Kasumi-1 (cell line): ENCODE measurements around the gene DMD.

Source experiments
- DNase-seq, 2 experiments: peaks; one replicate each; lab custom pipeline; 2025; lab: John Stamatoyannopoulos, UW

The DMD gene

GRCh38 chrX:31279359-31279758, 1932.0 kb downstream of the DMD start:
- peak in 1 of 2 experiments; percentile 0 for DNase-seq

GRCh38 chrX:31272472-31272775, 1938.9 kb downstream of the DMD start:
- DNase-seq, result no peak

- DNase-seq, result no peak
These were observed 1939.5 kb downstream of the DMD start for GRCh38 chrX:31271615-31272471.

- no peak for DNase-seq
These were observed 1941.4 kb downstream of the DMD start for GRCh38 chrX:31269914-31270313.

GRCh38 chrX:31268359-31268758, 1943.0 kb downstream of the DMD start:
- no peak for DNase-seq

- no peak for DNase-seq
These were observed 1944.9 kb downstream of the DMD start for GRCh38 chrX:31266203-31267076.

GRCh38 chrX:31265383-31265782, 1946.0 kb downstream of the DMD start:
- DNase-seq, result no peak

GRCh38 chrX:31260351-31260750, 1951.0 kb downstream of the DMD start:
- DNase-seq, result no peak

- DNase-seq, result no peak
These were observed 1953.2 kb downstream of the DMD start for GRCh38 chrX:31258166-31258565.

- DNase-seq, result no peak
These were observed 1955.9 kb downstream of the DMD start for GRCh38 chrX:31255310-31256033.

GRCh38 chrX:31252133-31252532, 1959.2 kb downstream of the DMD start:
- no peak for DNase-seq

GRCh38 chrX:31251336-31251735, 1960.0 kb downstream of the DMD start:
- no peak for DNase-seq

- no peak for DNase-seq
These were observed 1965.6 kb downstream of the DMD start for GRCh38 chrX:31245714-31246113.

- DNase-seq, result no peak
These were observed 1967.5 kb downstream of the DMD start for GRCh38 chrX:31243804-31244203.

- no peak for DNase-seq
These were observed 1970.4 kb downstream of the DMD start for GRCh38 chrX:31240982-31241381.

GRCh38 chrX:31237189-31237588, 1974.2 kb downstream of the DMD start:
- DNase-seq, result no peak

GRCh38 chrX:31236231-31236630, 1975.1 kb downstream of the DMD start:
- no peak for DNase-seq

- no peak for DNase-seq
These were observed 1977.3 kb downstream of the DMD start for GRCh38 chrX:31233941-31234496.

- DNase-seq, result no peak
These were observed 1978.8 kb downstream of the DMD start for GRCh38 chrX:31232506-31232905.

GRCh38 chrX:31228909-31229308, 1982.4 kb downstream of the DMD start:
- DNase-seq, result peak; percentile 11 to 17

GRCh38 chrX:31228415-31228832, 1982.9 kb downstream of the DMD start:
- DNase-seq, result no peak

- DNase-seq, result no peak
These were observed 1984.1 kb downstream of the DMD start for GRCh38 chrX:31227250-31227649.
